Activated T-helper 17 cell treated with anti-CD3 and anti-CD28 coated beads, Interleukin-2, amount 50 U/mL, for 72 hours (primary cell): ENCODE measurements around the gene CSK. TPM values are rescaled to one million over a fixed set of nuclear protein-coding genes. Genes with fewer than 3 reads are reported as not detected.

ENCODE experiments used
- ATAC-seq: fragments of 150-1000 bp; cut with Tn5 transposase; replicated peaks from 2 replicates; pipeline ENCODE4 v1.10.0; 2021; ENCODE audit warnings: mild to moderate bottlenecking, moderate library complexity
- H3K27ac Mint-ChIP-seq: one replicate; pipeline ENCODE4 v1.8.0; 2022; ENCODE audit warnings: mixed read lengths
- H3K27me3 Mint-ChIP-seq: one replicate; pipeline ENCODE4 v1.8.0; 2022; ENCODE audit warnings: mixed read lengths
- H3K36me3 Mint-ChIP-seq: one replicate; pipeline ENCODE4 v1.8.0; 2022; ENCODE audit warnings: low read depth, mild to moderate bottlenecking, mixed read lengths
- H3K4me1 Mint-ChIP-seq: one replicate; pipeline ENCODE4 v1.8.0; 2022; ENCODE audit warnings: mixed read lengths
- H3K4me3 Mint-ChIP-seq: one replicate; pipeline ENCODE4 v1.8.0; 2022; ENCODE audit warnings: mild to moderate bottlenecking, mixed read lengths
- H3K9me3 Mint-ChIP-seq: one replicate; pipeline ENCODE4 v1.8.0; 2022; ENCODE audit warnings: mixed read lengths
- total RNA-seq, 2 donors: library from RNA; stranded (reverse); gene quantifications; one replicate each; pipeline ENCODE4 v1.2.3, GENCODE V29; 2022

The CSK gene
- total RNA-seq, 2 donors from 2014 or later = 176 to 316 TPM

DNA sequence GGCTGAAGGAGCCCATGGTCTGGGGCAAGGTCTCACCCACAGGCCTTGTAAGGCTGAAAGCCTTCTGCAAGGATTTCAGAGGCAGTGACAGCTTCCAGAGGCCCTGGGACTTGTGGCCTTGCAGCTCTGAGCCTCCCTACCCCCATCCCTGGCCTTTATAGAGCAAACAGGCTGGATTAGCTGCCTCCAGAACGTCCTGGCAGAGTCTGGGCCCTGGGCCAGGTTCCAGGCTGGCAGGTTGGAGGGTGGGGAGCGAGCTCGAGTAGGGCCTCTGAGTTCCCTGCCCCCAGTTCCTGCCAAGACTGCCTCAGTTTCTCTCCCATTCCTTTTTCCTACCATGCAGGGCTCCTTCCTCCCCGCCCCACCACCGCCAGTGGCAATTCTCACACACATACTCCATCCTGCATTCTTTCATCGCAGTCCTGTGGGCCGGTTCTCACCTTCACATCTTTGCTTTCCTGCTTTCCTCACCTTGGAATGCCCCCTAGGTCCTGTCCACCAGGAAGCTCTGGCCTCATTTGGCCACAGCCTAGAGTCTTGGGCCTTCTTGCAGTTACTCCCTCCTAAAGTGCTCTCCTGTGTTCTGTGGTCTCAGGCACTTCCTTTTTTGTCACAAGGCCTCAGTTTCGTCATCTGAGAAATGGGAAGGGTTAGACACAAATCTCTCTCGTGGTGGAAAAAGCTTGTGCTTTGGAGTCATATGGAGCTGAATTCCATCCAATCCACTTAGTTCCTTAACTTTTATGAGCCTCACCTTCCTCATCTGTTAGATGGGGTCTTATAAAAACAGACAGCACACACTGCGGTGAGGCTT lies 33.4 kb downstream of the CSK start:
- no peaks in the 10 kb centered on the region for H3K36me3 Mint-ChIP-seq
- H3K27ac Mint-ChIP-seq = peak overlapping the region; percentile 79
- no peaks in the 10 kb centered on the region for H3K9me3 Mint-ChIP-seq
- H3K27me3 Mint-ChIP-seq = no peaks in the 10 kb centered on the region
- no peak for ATAC-seq
- H3K4me3 Mint-ChIP-seq = no peak overlapping the region
- peaks cover 4% of the 10 kb centered on the region for H3K4me1 Mint-ChIP-seq

DNA sequence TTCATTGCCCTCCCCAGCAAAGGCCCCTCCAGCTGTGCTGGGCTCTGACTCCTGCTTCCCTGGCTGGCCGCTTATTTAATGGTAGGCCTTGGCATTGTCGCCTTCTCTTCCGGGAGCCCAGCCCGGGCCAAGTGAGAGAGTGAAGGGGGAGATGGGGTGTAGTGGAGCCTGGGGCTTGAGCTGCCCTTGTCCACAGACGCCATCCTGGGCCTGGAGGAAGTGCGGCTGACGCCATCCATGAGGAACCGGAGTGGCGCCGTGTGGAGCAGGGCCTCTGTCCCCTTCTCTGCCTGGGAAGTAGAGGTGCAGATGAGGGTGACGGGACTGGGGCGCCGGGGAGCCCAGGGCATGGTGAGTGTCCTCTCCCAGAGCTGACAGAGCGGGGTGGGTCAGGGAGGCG lies 34.1 kb downstream of the CSK start:
- Mint-ChIP-seq H3K9me3 (no peaks in the 10 kb centered on the region), H3K36me3 (no peaks in the 10 kb centered on the region), H3K4me1 (peaks cover 4% of the 10 kb centered on the region), H3K27me3 (no peaks in the 10 kb centered on the region), H3K27ac (peak overlapping the region; percentile 79), H3K4me3 (no peak overlapping the region)
- ATAC-seq = no peak

DNA sequence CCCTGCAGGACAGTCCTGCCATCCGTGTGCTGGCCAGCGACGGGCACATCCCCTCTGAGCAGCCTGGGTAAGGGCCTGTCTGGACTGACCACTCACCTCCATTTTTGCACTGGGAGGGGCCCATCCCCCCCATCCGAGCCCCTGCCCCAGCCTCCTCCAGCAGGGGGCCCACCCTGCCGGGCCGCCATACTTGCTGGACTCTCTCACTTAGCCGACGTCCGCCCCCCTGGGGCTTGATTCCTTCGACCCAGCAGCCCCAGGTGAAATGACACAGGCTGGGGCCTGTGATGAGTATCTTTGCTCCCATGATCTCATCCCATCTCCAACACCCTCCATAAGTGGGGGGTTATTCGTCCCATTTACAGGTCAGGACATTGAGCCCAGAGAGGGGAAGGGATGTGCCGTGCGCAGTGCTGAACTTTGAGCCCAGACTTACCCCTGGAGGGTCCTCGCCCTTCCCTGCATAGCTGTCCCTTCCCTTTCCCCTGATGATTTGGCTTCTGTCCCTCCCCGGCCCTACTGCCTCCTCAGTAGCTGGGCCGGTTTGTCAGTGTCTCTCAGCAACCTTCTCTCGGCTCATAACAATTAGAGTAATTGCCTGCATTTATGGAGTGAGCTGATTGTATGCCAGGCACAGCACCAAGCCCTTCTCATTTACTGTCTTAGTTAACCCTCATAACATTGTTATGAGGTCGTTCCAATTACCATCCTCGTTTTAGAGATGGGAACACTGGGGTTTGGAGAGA lies 34.9 kb downstream of the CSK start:
- H3K36me3 Mint-ChIP-seq = no peaks in the 10 kb centered on the region
- H3K27me3 Mint-ChIP-seq = no peaks in the 10 kb centered on the region
- H3K4me3 Mint-ChIP-seq = no peak overlapping the region
- ATAC-seq = no peak
- peaks cover 4% of the 10 kb centered on the region for H3K4me1 Mint-ChIP-seq
- H3K9me3 Mint-ChIP-seq = no peaks in the 10 kb centered on the region
- peak overlapping the region; percentile 44 for H3K27ac Mint-ChIP-seq

DNA sequence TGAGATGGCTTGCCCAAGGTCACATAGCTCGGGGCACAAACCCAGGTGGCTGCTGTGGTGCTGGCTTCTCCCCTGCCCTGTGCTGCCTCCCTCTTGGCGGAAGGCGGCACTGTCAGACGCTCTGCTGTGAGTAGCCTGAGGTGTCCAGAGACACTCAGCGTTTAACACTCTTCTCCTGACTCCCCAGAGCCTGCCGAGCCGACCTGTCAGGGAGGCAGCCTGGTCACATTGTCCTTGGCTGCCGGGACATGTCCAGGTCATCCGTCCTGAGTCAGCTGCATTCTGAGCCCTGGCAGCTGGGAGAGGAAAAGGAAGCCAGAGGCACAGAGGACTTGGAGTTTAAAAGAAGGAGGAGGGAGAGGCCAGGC lies 35.5 kb downstream of the CSK start:
- H3K4me3 Mint-ChIP-seq = no peak overlapping the region
- H3K9me3 Mint-ChIP-seq = no peaks in the 10 kb centered on the region
- no peaks in the 10 kb centered on the region for H3K27me3 Mint-ChIP-seq
- H3K4me1 Mint-ChIP-seq = peaks cover 4% of the 10 kb centered on the region
- peak overlapping the region; percentile 44 for H3K27ac Mint-ChIP-seq
- no peak for ATAC-seq
- no peaks in the 10 kb centered on the region for H3K36me3 Mint-ChIP-seq

DNA sequence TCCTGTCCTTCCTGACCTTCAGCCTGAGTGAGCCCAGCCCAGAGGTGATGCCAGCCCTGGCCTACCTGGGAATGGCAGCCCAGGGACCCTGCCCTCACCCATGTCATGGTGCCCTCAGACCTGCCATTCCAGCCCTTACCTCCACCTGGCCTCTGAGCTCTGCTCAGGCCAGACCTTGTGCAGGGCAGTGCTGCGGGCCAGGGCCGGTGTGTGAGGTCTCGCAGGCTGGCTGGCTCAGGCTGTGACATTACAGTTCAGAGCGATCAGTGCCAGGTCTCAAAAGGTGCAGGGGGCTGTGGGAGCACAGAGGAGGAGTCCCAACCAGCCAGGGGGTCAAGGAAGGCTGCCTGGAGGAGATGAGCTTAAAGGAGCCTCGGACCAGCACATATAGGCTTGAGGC lies 38.2 kb downstream of the CSK start:
- H3K4me3 Mint-ChIP-seq = no peak overlapping the region
- no peaks in the 10 kb centered on the region for H3K27me3 Mint-ChIP-seq
- no peak for ATAC-seq
- H3K27ac Mint-ChIP-seq = no peak overlapping the region
- H3K4me1 Mint-ChIP-seq = peaks cover 4% of the 10 kb centered on the region
- no peaks in the 10 kb centered on the region for H3K9me3 Mint-ChIP-seq
- no peaks in the 10 kb centered on the region for H3K36me3 Mint-ChIP-seq

DNA sequence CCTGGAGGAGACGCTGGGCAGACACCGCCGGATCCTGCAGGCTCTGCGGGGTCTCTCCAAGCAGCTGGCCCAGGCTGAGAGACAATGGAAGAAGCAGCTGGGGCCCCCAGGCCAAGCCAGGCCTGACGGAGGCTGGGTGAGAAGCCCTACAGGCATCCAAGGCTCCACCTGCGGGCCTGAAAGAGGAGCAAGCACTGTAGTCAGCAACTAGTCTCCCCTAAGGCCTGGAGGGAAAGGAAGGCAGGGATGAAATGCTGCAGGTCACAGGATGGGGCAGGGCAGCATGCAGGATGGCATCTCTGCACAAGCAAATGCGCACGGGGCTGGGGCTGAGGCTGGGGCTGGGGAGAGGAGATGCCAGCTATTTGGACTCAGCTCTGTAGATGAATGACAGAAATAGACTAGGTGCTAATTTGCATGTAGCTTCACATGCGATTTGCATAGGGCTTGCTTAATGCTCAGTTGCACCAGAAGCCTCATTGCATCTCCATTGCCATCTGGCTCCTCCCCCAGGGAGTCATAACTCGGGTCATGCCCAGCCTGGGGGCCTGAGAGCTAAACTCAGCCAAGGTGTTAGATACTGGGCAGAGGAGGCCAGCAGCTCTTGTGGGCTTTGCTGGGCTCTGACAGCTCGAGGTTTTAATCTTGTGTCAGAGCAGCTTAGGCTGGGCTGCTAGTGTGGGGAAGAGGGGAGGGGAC lies 39.4 kb downstream of the CSK start:
- Mint-ChIP-seq H3K4me1 (peaks cover 4% of the 10 kb centered on the region), H3K27me3 (no peaks in the 10 kb centered on the region), H3K36me3 (no peaks in the 10 kb centered on the region), H3K4me3 (no peak overlapping the region), H3K9me3 (no peaks in the 10 kb centered on the region), H3K27ac (no peak overlapping the region)
- no peak for ATAC-seq

DNA sequence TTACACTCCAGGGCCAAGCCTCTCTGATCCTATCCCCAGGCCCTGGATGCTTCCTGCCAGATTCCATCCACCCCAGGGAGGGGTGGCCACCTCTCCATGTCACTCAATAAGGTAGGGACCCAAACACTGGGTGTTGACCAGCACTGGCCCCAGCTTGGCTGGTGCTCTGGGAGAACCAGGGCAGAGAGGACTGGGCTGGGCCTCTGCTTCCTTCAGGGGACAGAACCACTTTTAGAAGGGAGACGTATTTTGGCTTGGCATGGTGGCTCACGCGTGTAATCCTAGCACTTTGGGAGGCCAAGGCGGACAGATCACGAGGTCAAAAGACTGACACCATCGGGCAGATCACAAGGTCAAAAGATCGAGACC lies 39.9 kb downstream of the CSK start:
- H3K4me1 Mint-ChIP-seq = peaks cover 4% of the 10 kb centered on the region
- H3K9me3 Mint-ChIP-seq = no peaks in the 10 kb centered on the region
- ATAC-seq = no peak
- no peak overlapping the region for H3K4me3 Mint-ChIP-seq
- no peak overlapping the region for H3K27ac Mint-ChIP-seq
- no peaks in the 10 kb centered on the region for H3K27me3 Mint-ChIP-seq
- H3K36me3 Mint-ChIP-seq = no peaks in the 10 kb centered on the region

DNA sequence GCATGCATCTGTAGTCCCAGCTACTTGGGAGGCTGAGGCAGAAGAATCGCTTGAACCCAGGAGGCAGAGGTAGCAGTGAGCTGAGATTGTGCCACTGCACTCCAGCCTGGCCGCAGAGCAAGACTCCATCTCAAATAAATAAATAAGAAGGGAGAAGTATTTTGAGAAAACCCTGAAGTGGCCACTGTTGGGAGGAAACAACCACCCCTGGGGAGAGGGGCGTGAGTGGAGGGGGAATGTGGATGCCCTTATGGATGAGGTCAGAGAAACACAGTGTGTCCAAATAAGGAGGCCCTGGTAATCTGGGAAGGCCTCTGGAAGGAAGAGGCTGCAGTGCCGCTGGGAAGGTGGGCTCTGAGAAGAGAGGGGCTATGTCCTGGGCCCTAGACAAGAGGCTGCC lies 40.4 kb downstream of the CSK start:
- H3K27me3 Mint-ChIP-seq = peaks cover 3% of the 10 kb centered on the region
- no peaks in the 10 kb centered on the region for H3K36me3 Mint-ChIP-seq
- peaks cover 4% of the 10 kb centered on the region for H3K4me1 Mint-ChIP-seq
- no peak for ATAC-seq
- no peak overlapping the region for H3K27ac Mint-ChIP-seq
- no peaks in the 10 kb centered on the region for H3K9me3 Mint-ChIP-seq
- H3K4me3 Mint-ChIP-seq = no peak overlapping the region

DNA sequence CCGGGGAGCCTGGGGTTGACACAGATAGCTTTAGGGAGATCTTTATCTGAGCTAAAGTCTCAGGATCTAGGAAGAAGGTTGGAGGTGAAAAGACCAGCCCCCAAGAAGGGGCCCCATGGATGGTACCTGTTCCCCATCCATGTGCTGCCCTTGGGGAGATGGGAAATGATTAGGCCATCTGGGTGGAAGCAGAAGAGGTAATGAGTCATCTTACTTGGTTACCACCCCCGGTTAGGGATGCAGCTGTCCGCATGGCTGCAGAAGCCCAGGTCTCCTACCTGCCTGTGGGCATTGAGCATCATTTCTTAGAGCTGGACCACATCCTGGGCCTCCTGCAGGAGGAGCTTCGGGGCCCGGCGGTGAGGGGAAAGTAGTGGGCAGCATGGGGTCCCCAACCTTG lies 41.4 kb downstream of the CSK start:
- Mint-ChIP-seq H3K36me3 (no peaks in the 10 kb centered on the region), H3K27ac (no peak overlapping the region), H3K9me3 (no peaks in the 10 kb centered on the region), H3K27me3 (peaks cover 14% of the 10 kb centered on the region), H3K4me3 (no peak overlapping the region), H3K4me1 (peaks cover 4% of the 10 kb centered on the region)
- ATAC-seq = no peak

DNA sequence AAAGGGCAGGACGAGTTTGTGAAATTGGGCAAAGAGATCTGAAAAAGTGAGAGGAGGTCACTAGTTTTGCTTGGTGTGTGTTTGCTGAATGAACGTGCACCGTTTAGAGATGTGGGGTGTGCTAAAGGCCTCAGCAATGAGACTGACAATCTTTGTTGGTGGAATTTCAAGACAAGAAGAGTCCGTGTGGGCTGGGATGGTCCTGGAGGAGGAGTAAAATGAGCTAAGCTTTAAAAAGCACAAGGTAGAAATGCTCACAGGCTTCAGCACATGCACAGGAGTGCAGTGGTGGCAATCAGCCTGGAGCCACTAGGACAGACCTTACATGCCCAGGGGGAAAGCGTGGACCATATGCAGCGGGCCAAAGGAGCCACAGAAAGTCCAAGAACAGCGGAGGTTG lies 43.1 kb downstream of the CSK start:
- no peak for ATAC-seq
- peaks cover 5% of the 10 kb centered on the region for H3K4me1 Mint-ChIP-seq
- no peak overlapping the region for H3K4me3 Mint-ChIP-seq
- peaks cover 14% of the 10 kb centered on the region for H3K27me3 Mint-ChIP-seq
- H3K9me3 Mint-ChIP-seq = no peaks in the 10 kb centered on the region
- H3K27ac Mint-ChIP-seq = no peak overlapping the region
- no peaks in the 10 kb centered on the region for H3K36me3 Mint-ChIP-seq

DNA sequence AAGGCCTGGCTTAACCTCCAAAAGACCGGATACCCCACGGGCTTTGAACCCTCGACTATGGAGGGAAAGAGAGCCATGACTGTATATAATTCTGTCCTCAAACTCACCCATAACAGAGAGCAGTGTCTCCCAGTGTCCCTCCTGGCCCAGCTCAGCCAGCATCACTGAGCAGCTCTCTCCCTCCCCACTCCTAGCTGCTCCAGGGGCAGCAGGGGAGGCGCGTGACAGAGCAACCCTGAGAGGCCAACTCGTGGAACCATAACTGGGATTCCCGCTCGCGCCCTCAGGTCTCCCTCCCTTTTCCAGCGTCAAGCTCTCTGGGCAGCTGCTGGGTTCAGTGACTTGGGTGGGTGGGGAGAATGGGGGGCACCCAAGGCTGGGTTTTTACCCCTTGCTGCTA lies 44.0 kb downstream of the CSK start:
- H3K4me1 Mint-ChIP-seq = peaks cover 5% of the 10 kb centered on the region
- H3K27ac Mint-ChIP-seq = no peak overlapping the region
- no peak for ATAC-seq
- no peaks in the 10 kb centered on the region for H3K9me3 Mint-ChIP-seq
- no peak overlapping the region for H3K4me3 Mint-ChIP-seq
- H3K27me3 Mint-ChIP-seq = peaks cover 14% of the 10 kb centered on the region
- no peaks in the 10 kb centered on the region for H3K36me3 Mint-ChIP-seq

DNA sequence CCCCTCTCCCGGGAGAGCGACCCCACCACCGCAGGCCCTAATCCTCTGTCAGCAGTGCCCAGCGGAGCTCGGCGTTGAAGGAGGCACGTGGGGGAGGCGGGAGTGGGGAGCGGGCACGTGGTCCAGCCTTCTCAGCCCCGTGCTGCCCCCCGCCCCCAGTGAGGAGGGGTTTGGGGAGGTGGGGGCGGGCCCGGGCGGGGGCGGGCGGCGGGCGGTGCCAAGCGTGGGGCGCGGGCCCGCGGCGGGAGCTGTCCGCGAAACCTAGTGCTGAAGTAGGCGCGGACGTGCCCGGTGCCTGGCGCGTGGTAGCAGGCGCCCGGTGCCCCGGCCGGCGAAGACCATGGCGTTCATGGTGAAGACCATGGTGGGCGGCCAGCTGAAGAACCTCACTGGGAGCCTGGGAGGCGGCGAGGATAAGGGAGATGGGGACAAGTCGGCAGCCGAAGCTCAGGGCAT lies 44.5 kb downstream of the CSK start, which contains the start of gene CPLX3:
CPLX3 (plus strand) TSS at position 264 of the 456 bp plus-strand sequence; CDS start at position 341, 77 bp downstream.
- H3K36me3 Mint-ChIP-seq = no peaks in the 10 kb centered on the region
- no peak within 1 kb of the TSS for H3K4me3 Mint-ChIP-seq
- peaks cover 14% of the 10 kb centered on the region for H3K27me3 Mint-ChIP-seq
- peaks cover 5% of the 10 kb centered on the region for H3K4me1 Mint-ChIP-seq
- no peaks in the 10 kb centered on the region for H3K9me3 Mint-ChIP-seq
- peak; percentile 12 for ATAC-seq
- no peak within 1 kb of the TSS for H3K27ac Mint-ChIP-seq

DNA sequence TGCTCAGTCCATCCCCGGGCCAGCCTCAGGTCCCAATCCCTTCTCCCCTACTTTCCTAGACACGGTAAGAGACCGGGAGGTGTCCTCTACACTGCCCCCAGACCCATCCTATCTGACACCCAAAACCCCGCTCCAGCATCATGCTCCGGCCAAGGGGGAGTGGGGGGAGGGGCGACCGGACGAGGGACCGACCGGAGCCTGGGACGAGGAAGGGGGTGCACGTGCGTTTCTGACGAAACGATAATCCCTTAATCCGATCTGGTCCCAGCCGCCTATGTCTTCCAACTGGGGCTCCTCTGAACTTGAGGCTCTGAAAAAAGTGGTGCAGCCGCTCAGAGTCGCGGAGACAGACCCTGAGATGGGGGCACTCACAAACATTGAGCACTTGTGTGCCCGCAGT lies 45.0 kb downstream of the CSK start:
- Mint-ChIP-seq H3K36me3 (no peaks in the 10 kb centered on the region), H3K27me3 (peaks cover 14% of the 10 kb centered on the region), H3K9me3 (no peaks in the 10 kb centered on the region), H3K27ac (no peak overlapping the region), H3K4me1 (peaks cover 5% of the 10 kb centered on the region), H3K4me3 (no peak overlapping the region)
- ATAC-seq = no peak

DNA sequence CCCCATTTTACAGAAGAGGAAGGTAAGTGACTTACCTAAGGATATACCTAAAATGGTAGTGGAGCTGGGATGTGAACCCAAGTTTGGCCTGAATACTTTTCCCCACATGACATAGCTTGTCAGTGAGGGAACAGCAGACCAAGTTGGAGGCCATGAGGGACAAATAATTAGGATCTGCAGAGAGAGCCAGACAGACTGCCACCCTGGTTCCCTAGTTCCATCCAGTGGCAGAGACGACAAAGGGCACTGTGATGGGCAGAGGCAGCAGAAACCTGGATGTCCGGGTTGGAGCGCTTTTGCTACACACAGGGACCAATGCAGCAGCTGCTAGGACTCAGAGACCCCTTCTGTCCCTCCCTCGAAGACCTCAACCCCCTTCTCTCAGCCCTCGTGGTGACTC lies 45.7 kb downstream of the CSK start:
- Mint-ChIP-seq H3K36me3 (no peaks in the 10 kb centered on the region), H3K27me3 (peaks cover 14% of the 10 kb centered on the region), H3K4me3 (no peak overlapping the region), H3K27ac (no peak overlapping the region), H3K4me1 (peaks cover 5% of the 10 kb centered on the region), H3K9me3 (no peaks in the 10 kb centered on the region)
- ATAC-seq = no peak

DNA sequence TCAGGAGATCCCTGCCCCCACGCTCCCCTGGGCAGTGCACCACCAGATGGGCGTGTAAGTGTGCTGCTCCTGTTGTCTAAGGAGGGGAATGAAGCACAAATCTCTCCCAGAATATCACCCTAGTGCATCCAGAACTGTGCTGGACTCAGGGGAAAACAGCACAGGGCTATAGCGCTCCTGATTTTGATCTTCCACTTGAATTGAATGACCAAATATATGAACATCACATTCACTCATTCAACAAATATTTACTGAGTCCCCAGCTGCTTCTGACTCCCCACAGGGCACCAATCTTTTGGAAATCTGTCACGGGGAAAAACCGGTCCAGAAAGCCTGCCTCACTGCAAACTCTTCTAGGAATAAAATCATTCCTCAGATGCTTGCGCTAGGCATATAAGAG lies 47.0 kb downstream of the CSK start:
- no peaks in the 10 kb centered on the region for H3K9me3 Mint-ChIP-seq
- no peaks in the 10 kb centered on the region for H3K36me3 Mint-ChIP-seq

More for the DNA sequence above, 47.0 kb downstream of the CSK start:
- Mint-ChIP-seq H3K4me3 (no peak overlapping the region), H3K27ac (peak overlapping the region; percentile 17), H3K27me3 (peaks cover 14% of the 10 kb centered on the region), H3K4me1 (peaks cover 5% of the 10 kb centered on the region)
- no peak for ATAC-seq
